ENCODE results near the gene YIPF2.

YIPF2 gene

GRCh38 chr19:10936661-10937084, 8.2 kb upstream of the YIPF2 start:
- DNase-seq (ENCODE audit: low read depth): no peak

GRCh38 chr19:10935371-10936059, 7.1 kb upstream of the YIPF2 start:
- no peak for DNase-seq (ENCODE audit: low read depth)

- no peak for DNase-seq (ENCODE audit: low read depth)
These were observed 959 bp upstream of the YIPF2 start for GRCh38 chr19:10929402-10929794.

- DNase-seq (ENCODE audit: low read depth): no peak
These were observed 493 bp downstream of the YIPF2 start for GRCh38 chr19:10927730-10928562.

GRCh38 chr19:10924597-10924996, 3.8 kb downstream of the YIPF2 start:
- DNase-seq (ENCODE audit: low read depth): no peak

- no peak for DNase-seq (ENCODE audit: low read depth)
These were observed 5.0 kb downstream of the YIPF2 start for GRCh38 chr19:10923260-10924112.

- no peak for DNase-seq (ENCODE audit: low read depth)
These were observed 5.8 kb downstream of the YIPF2 start for GRCh38 chr19:10922638-10923014.

GRCh38 chr19:10921910-10922637, 6.4 kb downstream of the YIPF2 start:
- no peak for DNase-seq (ENCODE audit: low read depth)

- no peak for DNase-seq (ENCODE audit: low read depth)
These were observed 7.1 kb downstream of the YIPF2 start for GRCh38 chr19:10921199-10921909.

- DNase-seq (ENCODE audit: low read depth): no peak
These were observed 7.7 kb downstream of the YIPF2 start for GRCh38 chr19:10920781-10921180.

GRCh38 chr19:10920288-10920655, 8.2 kb downstream of the YIPF2 start:
- DNase-seq (ENCODE audit: low read depth): no peak

GRCh38 chr19:10919352-10920287, 8.8 kb downstream of the YIPF2 start:
- no peak for DNase-seq (ENCODE audit: low read depth)

GRCh38 chr19:10918359-10918758, 10.1 kb downstream of the YIPF2 start:
- no peak for DNase-seq (ENCODE audit: low read depth)

- no peak for DNase-seq (ENCODE audit: low read depth)
These were observed 11.8 kb downstream of the YIPF2 start for GRCh38 chr19:10916602-10917001.

- no peak for DNase-seq (ENCODE audit: low read depth)
These were observed 13.0 kb downstream of the YIPF2 start for GRCh38 chr19:10915130-10916091.

GRCh38 chr19:10913716-10914340, 14.6 kb downstream of the YIPF2 start:
- DNase-seq (ENCODE audit: low read depth): no peak

- no peak for DNase-seq (ENCODE audit: low read depth)
These were observed 15.8 kb downstream of the YIPF2 start for GRCh38 chr19:10912619-10913018.

GRCh38 chr19:10911579-10912363, 16.7 kb downstream of the YIPF2 start:
- no peak for DNase-seq (ENCODE audit: low read depth)

Data from stimulated activated CD8-positive, alpha-beta memory T cell treated with anti-CD3 and anti-CD28 coated beads, Interleukin-15, amount 100 ng/mL, for 1 hour (primary cell).